ENCODE results near the gene CCDC136.

CCDC136 gene

DNA sequence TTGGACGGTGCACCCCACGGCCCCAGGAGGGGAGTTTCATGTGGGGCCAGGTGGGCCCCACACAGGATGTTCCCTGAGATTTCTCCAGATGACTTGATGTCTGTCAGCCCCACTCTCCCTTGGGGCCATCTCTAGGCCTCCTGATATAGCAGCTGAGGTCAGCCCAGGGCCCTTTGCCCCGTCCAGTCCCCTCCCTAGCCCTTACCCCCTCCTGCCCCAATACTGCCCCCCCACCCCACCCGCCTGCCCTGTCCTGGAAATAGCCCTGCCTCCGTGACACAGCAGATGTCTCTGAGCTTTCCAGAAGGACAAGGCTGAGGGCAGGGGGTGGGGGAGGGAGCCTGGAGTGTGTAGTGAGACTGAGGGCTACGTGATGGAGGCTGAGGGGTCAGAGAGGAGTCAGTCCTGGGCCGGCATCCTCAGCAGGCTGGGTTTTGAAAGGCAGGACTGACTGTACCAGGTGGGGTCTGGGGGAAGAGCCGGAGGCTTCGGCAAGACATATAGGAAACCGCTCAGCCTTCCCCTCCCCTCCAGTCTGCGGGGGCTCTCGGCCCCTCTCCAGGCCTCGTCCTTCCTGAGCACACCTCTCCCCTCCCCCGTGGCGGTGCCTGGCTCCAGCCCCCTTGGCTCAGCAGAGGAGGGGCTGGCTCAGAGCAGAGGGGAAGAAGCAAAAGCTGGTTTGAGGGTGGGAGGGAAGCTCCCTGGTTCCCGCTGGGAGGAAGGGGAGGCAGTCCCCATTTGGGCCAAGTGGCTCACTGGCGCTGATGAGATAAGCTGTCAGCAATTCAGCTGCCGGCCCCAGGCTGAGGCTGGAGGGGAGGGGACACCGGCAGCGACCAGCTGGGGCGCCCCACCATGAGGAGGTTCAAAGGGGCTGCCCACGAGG lies 40.5 kb downstream of the CCDC136 start:
- no peaks in the 10 kb centered on the region for H3K9me3 Mint-ChIP-seq
- H3K4me3 Mint-ChIP-seq: peak overlapping the region; percentile 84
- H3K4me1 Mint-ChIP-seq: peaks cover 63% of the 10 kb centered on the region
- H3K36me3 Mint-ChIP-seq (ENCODE audit: low read depth): no peaks in the 10 kb centered on the region
- TF ChIP-seq, protein P1, sequence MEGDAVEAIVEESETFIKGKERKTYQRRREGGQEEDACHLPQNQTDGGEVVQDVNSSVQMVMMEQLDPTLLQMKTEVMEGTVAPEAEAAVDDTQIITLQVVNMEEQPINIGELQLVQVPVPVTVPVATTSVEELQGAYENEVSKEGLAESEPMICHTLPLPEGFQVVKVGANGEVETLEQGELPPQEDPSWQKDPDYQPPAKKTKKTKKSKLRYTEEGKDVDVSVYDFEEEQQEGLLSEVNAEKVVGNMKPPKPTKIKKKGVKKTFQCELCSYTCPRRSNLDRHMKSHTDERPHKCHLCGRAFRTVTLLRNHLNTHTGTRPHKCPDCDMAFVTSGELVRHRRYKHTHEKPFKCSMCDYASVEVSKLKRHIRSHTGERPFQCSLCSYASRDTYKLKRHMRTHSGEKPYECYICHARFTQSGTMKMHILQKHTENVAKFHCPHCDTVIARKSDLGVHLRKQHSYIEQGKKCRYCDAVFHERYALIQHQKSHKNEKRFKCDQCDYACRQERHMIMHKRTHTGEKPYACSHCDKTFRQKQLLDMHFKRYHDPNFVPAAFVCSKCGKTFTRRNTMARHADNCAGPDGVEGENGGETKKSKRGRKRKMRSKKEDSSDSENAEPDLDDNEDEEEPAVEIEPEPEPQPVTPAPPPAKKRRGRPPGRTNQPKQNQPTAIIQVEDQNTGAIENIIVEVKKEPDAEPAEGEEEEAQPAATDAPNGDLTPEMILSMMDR (IDR thresholded peaks at IDR 0.05): no peak
- peak; percentile 68 for DNase-seq
- H3K27me3 Mint-ChIP-seq (ENCODE audit: low read depth, poor library complexity): peaks cover 5% of the 10 kb centered on the region
- peak overlapping the region; percentile 97 for H3K27ac Mint-ChIP-seq

DNA sequence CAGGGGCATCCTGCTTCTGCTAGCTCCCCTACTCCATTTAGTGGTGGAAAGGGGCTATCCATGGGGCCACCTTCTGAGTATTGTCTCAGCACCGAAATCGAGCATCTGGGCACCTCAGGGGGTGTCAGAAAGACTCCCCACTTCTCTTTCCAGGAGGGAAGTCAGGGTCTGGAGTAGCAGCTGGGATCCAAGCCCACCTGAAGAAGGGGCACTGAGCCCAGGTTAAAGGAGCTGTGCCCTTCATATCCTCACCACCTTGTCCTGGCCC lies 41.0 kb downstream of the CCDC136 start:
- peak overlapping the region; percentile 69 for H3K4me3 Mint-ChIP-seq
- no peak for DNase-seq
- H3K4me1 Mint-ChIP-seq: peaks cover 57% of the 10 kb centered on the region
- H3K27me3 Mint-ChIP-seq (ENCODE audit: low read depth, poor library complexity): peaks cover 5% of the 10 kb centered on the region
- no peaks in the 10 kb centered on the region for H3K36me3 Mint-ChIP-seq (ENCODE audit: low read depth)
- no peak overlapping the region for H3K27ac Mint-ChIP-seq
- TF ChIP-seq, protein P1 (IDR thresholded peaks at IDR 0.05): no peak
- H3K9me3 Mint-ChIP-seq: no peaks in the 10 kb centered on the region

DNA sequence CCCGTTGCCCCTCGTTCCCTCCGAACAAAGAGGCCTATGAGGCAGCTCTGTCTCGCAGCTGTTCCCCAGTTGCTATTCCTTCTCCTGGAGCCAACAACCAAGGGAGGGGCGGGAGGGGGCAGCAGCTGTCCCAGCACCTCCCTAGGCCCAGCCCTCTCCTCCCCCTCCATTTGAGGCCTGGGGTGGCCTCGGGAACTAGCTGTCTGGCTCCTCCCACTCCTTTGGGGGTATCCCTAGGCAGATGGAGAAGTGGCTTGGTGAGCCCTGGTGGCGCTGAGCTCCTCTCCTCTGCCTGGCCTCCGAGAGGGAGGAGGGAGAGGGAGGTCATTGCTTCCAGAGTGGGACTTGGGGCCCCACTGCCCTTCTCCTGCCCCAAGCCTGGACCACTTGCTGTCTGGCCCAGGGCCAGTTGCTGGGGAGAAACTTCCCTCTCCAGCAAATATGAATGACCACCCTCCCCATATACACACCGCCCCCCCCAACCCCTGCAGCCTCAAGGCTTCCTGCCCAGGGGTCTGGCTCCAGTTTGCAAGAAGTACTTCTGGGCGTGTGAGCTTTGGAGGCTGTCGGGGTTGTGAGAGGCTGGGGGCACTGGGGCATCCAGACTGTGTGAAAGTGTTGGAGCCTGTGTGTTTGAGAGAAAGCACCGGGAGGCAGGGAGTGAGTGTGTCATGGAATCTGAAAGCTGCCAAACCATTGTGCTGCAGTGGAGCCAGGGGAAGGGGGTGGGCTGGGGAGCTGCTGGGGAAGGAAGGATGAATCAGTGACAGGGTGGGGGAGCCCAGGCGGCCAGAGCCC lies 41.6 kb downstream of the CCDC136 start:
- Mint-ChIP-seq H3K9me3 (no peaks in the 10 kb centered on the region), H3K27ac (peak overlapping the region; percentile 69), H3K4me1 (peaks cover 51% of the 10 kb centered on the region), H3K27me3 (ENCODE audit: low read depth, poor library complexity) (peaks cover 5% of the 10 kb centered on the region), H3K36me3 (ENCODE audit: low read depth) (no peaks in the 10 kb centered on the region), H3K4me3 (peak overlapping the region; percentile 69)
- TF ChIP-seq, protein P1 (IDR thresholded peaks at IDR 0.05): no peak
- peak; percentile 41 for DNase-seq

DNA sequence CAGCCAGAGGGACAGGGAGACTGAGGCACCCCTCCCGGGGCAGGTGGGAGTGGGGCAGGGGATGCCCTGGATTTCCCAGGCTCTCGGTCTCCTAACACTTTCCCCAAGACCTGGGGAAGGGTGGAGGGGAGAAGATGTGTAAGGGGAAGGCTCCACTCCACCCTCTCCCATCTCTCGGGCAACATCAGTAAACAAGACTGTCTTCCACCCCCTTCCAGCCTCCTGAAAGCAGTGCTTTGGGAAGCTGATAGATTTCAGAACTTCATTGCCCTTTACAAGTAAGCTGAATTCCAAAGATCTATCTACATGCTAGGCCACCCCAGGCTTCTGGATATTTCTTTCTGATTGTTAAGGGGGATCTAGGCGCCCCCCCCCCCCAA lies 42.2 kb downstream of the CCDC136 start:
- H3K4me1 Mint-ChIP-seq: peaks cover 48% of the 10 kb centered on the region
- H3K27ac Mint-ChIP-seq: no peak overlapping the region
- peaks cover under 1% of the 10 kb centered on the region for H3K36me3 Mint-ChIP-seq (ENCODE audit: low read depth)
- TF ChIP-seq, protein P1 (IDR thresholded peaks at IDR 0.05): no peak
- H3K27me3 Mint-ChIP-seq (ENCODE audit: low read depth, poor library complexity): peaks cover 5% of the 10 kb centered on the region
- no peak for DNase-seq
- no peaks in the 10 kb centered on the region for H3K9me3 Mint-ChIP-seq
- peak overlapping the region; percentile 63 for H3K4me3 Mint-ChIP-seq

DNA sequence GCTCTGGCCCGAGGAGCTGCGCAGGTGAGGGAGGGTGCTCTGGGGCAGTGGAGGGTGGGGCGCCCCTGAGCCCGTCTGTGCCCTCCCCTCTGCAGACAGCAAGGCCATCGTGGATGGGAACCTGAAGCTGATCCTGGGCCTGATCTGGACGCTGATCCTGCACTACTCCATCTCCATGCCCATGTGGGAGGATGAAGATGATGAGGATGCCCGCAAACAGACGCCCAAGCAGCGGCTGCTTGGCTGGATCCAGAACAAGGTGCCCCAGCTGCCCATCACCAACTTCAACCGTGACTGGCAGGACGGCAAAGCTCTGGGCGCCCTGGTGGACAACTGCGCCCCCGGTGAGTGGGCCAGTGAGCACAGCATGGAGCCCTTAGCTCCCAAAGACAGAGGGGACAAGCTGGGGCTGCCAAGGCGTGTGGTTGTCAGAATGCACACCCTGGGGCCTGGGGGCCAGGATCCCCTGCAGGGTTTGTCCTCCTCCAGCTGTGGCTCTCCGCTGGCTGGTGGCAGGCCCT lies 43.5 kb downstream of the CCDC136 start:
- TF ChIP-seq, protein P1 (IDR thresholded peaks at IDR 0.05): no peak
- Mint-ChIP-seq H3K4me1 (peaks cover 38% of the 10 kb centered on the region), H3K36me3 (ENCODE audit: low read depth) (peaks cover 6% of the 10 kb centered on the region), H3K4me3 (no peak overlapping the region), H3K9me3 (no peaks in the 10 kb centered on the region), H3K27ac (no peak overlapping the region), H3K27me3 (ENCODE audit: low read depth, poor library complexity) (peaks cover 2% of the 10 kb centered on the region)
- DNase-seq: no peak

Measured in nephron progenitor cell (in vitro differentiated cells).